ENCODE measurements around the gene CALN1.

The CALN1 gene

DNA sequence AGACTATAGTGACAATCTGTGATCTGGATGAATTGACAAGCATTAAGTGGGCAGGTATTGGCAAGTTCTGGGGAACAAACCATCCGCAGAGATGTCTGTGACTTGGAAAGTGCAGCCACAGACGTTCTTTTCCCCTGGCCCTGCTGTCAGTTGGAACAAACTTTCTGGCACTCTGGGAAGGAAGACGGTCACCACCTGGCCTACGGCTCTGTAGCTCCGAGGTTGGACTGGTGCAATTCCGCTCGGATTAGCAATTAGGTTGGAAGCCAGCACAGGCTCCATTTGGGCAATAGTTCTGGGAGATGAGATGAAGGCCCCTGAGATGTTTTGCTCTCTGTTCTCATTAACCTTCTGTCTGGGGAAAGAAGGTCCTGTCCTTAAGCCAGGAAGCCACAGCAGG, 437.5 kb downstream of the CALN1 start:
- H3F3A ChIP-seq (ENCODE audit: insufficient read depth, low read length) = no peaks in the 10 kb centered on the region
- H3K27ac ChIP-seq (ENCODE audit: low read depth, low read length, poor library complexity, severe bottlenecking) = no peak overlapping the region
- no peaks in the 10 kb centered on the region for H3K79me2 ChIP-seq (ENCODE audit: insufficient read depth, low read length)
- no peaks in the 10 kb centered on the region for H3K4me1 ChIP-seq (ENCODE audit: insufficient read depth, low read length, severe bottlenecking)
- no peaks in the 10 kb centered on the region; the same call in 1 of the 2 replicates for H3K27me3 ChIP-seq (ENCODE audit: insufficient read depth, low read length)
- no peak overlapping the region for H2AFZ ChIP-seq (ENCODE audit: low read length)
- H3K9me2 ChIP-seq (ENCODE audit: low read depth, low read length) = no peaks in the 10 kb centered on the region
- no peaks in the 10 kb centered on the region for H3K36me3 ChIP-seq (ENCODE audit: insufficient read depth, low read length)
- no peak overlapping the region for H3K9ac ChIP-seq (ENCODE audit: low read length)
- H3K4me3 ChIP-seq (ENCODE audit: low read depth, low read length, poor library complexity, severe bottlenecking) = no peak overlapping the region
- no peaks in the 10 kb centered on the region for H3K9me3 ChIP-seq (ENCODE audit: low read length)
- TF ChIP-seq EZH2 (IDR thresholded peaks at IDR 0.05; ENCODE audit: borderline replicate concordance, low read length) = no peak
- TF ChIP-seq, protein P1, sequence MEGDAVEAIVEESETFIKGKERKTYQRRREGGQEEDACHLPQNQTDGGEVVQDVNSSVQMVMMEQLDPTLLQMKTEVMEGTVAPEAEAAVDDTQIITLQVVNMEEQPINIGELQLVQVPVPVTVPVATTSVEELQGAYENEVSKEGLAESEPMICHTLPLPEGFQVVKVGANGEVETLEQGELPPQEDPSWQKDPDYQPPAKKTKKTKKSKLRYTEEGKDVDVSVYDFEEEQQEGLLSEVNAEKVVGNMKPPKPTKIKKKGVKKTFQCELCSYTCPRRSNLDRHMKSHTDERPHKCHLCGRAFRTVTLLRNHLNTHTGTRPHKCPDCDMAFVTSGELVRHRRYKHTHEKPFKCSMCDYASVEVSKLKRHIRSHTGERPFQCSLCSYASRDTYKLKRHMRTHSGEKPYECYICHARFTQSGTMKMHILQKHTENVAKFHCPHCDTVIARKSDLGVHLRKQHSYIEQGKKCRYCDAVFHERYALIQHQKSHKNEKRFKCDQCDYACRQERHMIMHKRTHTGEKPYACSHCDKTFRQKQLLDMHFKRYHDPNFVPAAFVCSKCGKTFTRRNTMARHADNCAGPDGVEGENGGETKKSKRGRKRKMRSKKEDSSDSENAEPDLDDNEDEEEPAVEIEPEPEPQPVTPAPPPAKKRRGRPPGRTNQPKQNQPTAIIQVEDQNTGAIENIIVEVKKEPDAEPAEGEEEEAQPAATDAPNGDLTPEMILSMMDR (IDR thresholded peaks at IDR 0.05; ENCODE audit: low read length) = no peak
- no peak overlapping the region for H3K4me2 ChIP-seq (ENCODE audit: low read length)
- H4K20me1 ChIP-seq (ENCODE audit: insufficient read depth, low read length) = no peaks in the 10 kb centered on the region

DNA sequence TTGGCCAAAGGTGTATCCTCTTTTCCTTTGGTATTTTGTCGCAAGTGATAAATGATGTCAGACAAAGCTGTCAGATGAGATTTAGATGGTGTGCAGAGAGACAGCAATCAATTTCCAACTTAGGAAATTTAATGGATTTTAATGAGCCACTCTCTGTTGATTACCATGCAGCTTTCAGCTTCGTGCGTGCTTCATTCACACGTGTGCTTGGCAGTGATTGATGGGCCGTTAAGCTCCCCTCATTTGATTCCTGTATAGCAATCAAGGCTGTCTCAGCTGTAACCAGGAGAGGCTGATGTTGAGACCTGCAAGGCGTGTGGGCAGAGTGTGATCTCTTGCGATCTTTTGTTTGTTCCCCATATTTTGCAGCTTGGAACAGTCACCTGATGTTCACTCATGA, 439.6 kb downstream of the CALN1 start:
- H3K9ac ChIP-seq (ENCODE audit: low read length) = no peak overlapping the region
- H3K27ac ChIP-seq (ENCODE audit: low read depth, low read length, poor library complexity, severe bottlenecking) = no peak overlapping the region
- no peaks in the 10 kb centered on the region for H3K36me3 ChIP-seq (ENCODE audit: insufficient read depth, low read length)
- no peak overlapping the region for H3K4me3 ChIP-seq (ENCODE audit: low read depth, low read length, poor library complexity, severe bottlenecking)
- no peaks in the 10 kb centered on the region for H4K20me1 ChIP-seq (ENCODE audit: insufficient read depth, low read length)
- H3K9me3 ChIP-seq (ENCODE audit: low read length) = no peaks in the 10 kb centered on the region
- H3K4me2 ChIP-seq (ENCODE audit: low read length) = no peak overlapping the region
- no peaks in the 10 kb centered on the region for H3K9me2 ChIP-seq (ENCODE audit: low read depth, low read length)
- no peak for TF ChIP-seq EZH2 (IDR thresholded peaks at IDR 0.05; ENCODE audit: borderline replicate concordance, low read length)
- TF ChIP-seq, protein P1 (IDR thresholded peaks at IDR 0.05; ENCODE audit: low read length) = no peak
- H3K4me1 ChIP-seq (ENCODE audit: insufficient read depth, low read length, severe bottlenecking) = no peaks in the 10 kb centered on the region
- no peak overlapping the region for H2AFZ ChIP-seq (ENCODE audit: low read length)
- no peaks in the 10 kb centered on the region for H3K79me2 ChIP-seq (ENCODE audit: insufficient read depth, low read length)
- no peaks in the 10 kb centered on the region; the same call in 1 of the 2 replicates for H3K27me3 ChIP-seq (ENCODE audit: insufficient read depth, low read length)
- no peaks in the 10 kb centered on the region for H3F3A ChIP-seq (ENCODE audit: insufficient read depth, low read length)

DNA sequence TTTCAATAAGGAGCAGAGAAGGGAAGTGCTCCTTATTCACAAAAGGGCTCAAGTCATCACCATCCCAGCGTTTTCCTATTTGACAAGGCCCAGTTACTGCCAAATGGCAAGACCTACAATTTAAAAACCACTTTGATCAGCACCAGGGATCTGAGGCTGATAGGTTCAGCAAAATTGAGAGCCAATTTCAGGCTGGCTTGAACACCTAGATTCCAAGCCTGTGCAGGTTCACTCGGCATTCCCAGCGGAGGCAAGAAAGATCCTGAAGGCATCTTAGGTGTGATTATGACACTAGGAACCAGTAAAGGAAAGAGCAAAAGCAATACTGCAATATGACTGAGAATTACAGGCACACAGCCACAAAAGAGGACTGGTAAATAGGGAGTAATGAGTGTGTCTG, 441.4 kb downstream of the CALN1 start:
- no peak overlapping the region for H2AFZ ChIP-seq (ENCODE audit: low read length)
- H3K27me3 ChIP-seq (ENCODE audit: insufficient read depth, low read length) = no peaks in the 10 kb centered on the region; the same call in 1 of the 2 replicates
- no peaks in the 10 kb centered on the region for H3K36me3 ChIP-seq (ENCODE audit: insufficient read depth, low read length)
- H4K20me1 ChIP-seq (ENCODE audit: insufficient read depth, low read length) = no peaks in the 10 kb centered on the region
- H3K79me2 ChIP-seq (ENCODE audit: insufficient read depth, low read length) = no peaks in the 10 kb centered on the region
- no peaks in the 10 kb centered on the region for H3K4me1 ChIP-seq (ENCODE audit: insufficient read depth, low read length, severe bottlenecking)
- H3K27ac ChIP-seq (ENCODE audit: low read depth, low read length, poor library complexity, severe bottlenecking) = no peak overlapping the region
- no peak overlapping the region for H3K4me3 ChIP-seq (ENCODE audit: low read depth, low read length, poor library complexity, severe bottlenecking)
- H3K9me2 ChIP-seq (ENCODE audit: low read depth, low read length) = no peaks in the 10 kb centered on the region
- no peak overlapping the region for H3K4me2 ChIP-seq (ENCODE audit: low read length)
- H3K9me3 ChIP-seq (ENCODE audit: low read length) = no peaks in the 10 kb centered on the region
- H3K9ac ChIP-seq (ENCODE audit: low read length) = no peak overlapping the region
- TF ChIP-seq, protein P1 (IDR thresholded peaks at IDR 0.05; ENCODE audit: low read length) = no peak
- TF ChIP-seq EZH2 (IDR thresholded peaks at IDR 0.05; ENCODE audit: borderline replicate concordance, low read length) = no peak
- H3F3A ChIP-seq (ENCODE audit: insufficient read depth, low read length) = no peaks in the 10 kb centered on the region
